ENCODE results near the gene FBXO42.

GRCh38 chr1:16204634-16205333 lies 147.5 kb downstream of the FBXO42 start:
- TF ChIP-seq EP300 (IDR thresholded peaks at IDR 0.05; ENCODE audit: low read length), result no peak
- peak; percentile 72 to 83 (median 76) for TF ChIP-seq CTCF (IDR thresholded peaks at IDR 0.05 in 2 of 3, conservative IDR thresholded peaks at IDR 0.05 in 1 of 3; ENCODE audit: insufficient read depth in 2 of 3, low read depth in 1 of 3, low read length in 3 of 3)
- no peak for TF ChIP-seq POLR3A (IDR thresholded peaks at IDR 0.05; ENCODE audit: borderline replicate concordance, extremely low read depth, insufficient read depth, insufficient read length)
- no peak for TF ChIP-seq MAX (CRISPR knock-in tag; IDR thresholded peaks at IDR 0.05)
- no peak for TF ChIP-seq FOXP1 (CRISPR knock-in tag; IDR thresholded peaks at IDR 0.05)
- no peak for TF ChIP-seq ZBTB11 (CRISPR knock-in tag; IDR thresholded peaks at IDR 0.05)
- no peak for TF ChIP-seq IRF1 (CRISPR knock-in tag; IDR thresholded peaks at IDR 0.05; ENCODE audit: borderline replicate concordance)
- no peak; the same call in 1 of the 2 replicates for TF ChIP-seq BHLHE40 (IDR thresholded peaks at IDR 0.05; ENCODE audit: low read length)
- TF ChIP-seq TAF1 (IDR thresholded peaks at IDR 0.05; ENCODE audit: control insufficient read depth, extremely low read depth, insufficient read depth, low read length, severe bottlenecking), result no peak
- TF ChIP-seq DACH1 (IDR thresholded peaks at IDR 0.05; ENCODE audit: partially characterized antibody), result no peak
- no peak for TF ChIP-seq TBL1XR1 (IDR thresholded peaks at IDR 0.05; ENCODE audit: low read length in 2 of 2)
- 0 out of 2 replicates have a peak, but pooled peaks have one; percentile 61 for TF ChIP-seq MED1 (CRISPR knock-in tag; IDR thresholded peaks at IDR 0.05; ENCODE audit: borderline replicate concordance)
- no peak for TF ChIP-seq MEF2A (IDR thresholded peaks at IDR 0.05; ENCODE audit: control insufficient read depth, low read depth, low read length)

Measured in K562 (cell line).